Fibroblast of mammary gland (primary cell): ENCODE data around the gene TBC1D32.
A peak's percentile ranks its signal among the peaks of the same experiment; 100 is the strongest.
"Not testable (repeated sequence)": the region's sequence is repeated elsewhere in the genome, so short reads cannot be mapped to it uniquely, and the experiment has no call there.

Source experiments
- DNase-seq: peaks from one replicate; pipeline ENCODE4 v3.0.0-alpha.2; 2010; ENCODE audit warnings: low read depth
- H3K4me3 ChIP-seq: 2 replicates; pipeline ENCODE4 v1.5.1; 2011; ENCODE audit warnings: low read depth, mild to moderate bottlenecking, low read length, moderate library complexity; ENCODE audit not compliant: control insufficient read depth
- CTCF ChIP-seq: conservative IDR thresholded peaks from 2 replicates; pipeline ENCODE4 v1.5.1; 2011; ENCODE audit warnings: low read depth, low read length, inconsistent platforms; ENCODE audit not compliant: control insufficient read depth, insufficient read depth

Gene TBC1D32

DNA sequence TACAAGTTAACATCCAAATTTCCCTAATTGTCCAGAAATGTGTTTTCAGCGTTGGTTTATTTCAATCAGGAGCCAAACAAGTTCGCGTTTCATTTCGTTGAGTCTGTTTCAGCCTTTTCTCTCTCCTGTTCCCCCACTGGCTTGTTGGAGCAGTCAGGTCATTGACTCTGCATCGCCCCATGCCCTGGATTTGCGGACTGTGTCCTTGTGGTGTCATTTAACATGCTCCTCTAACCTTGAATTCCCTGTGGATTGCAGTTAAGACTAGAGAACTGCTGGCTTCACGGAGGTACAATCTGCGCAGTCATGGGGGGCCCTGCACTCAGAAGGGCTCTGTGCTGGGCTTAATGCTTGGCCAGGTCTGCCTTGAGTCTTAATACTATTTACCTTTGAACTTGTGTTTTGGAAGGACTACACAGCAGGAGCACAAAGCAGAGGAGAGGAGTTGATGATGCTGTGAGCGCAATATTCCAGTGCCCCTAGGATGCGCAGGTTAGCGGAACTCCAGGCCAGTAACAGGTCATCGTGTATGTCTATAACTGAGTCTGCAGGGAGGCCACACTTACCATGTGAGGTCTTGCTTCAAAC is 5.5 kb upstream of the TBC1D32 start:
- no peak for TF ChIP-seq CTCF
- no peak for DNase-seq
- H3K4me3 ChIP-seq = no peak overlapping the region

GRCh38 chr6:121338956-121339355 is 4.7 kb upstream of the TBC1D32 start:
- DNase-seq = no peak
- no peak overlapping the region for H3K4me3 ChIP-seq
- no peak for TF ChIP-seq CTCF

- no peak overlapping the region for H3K4me3 ChIP-seq
- DNase-seq = no peak
- no peak for TF ChIP-seq CTCF
Measured at GRCh38 chr6:121338366-121338765, 4.1 kb upstream of the TBC1D32 start.

DNA sequence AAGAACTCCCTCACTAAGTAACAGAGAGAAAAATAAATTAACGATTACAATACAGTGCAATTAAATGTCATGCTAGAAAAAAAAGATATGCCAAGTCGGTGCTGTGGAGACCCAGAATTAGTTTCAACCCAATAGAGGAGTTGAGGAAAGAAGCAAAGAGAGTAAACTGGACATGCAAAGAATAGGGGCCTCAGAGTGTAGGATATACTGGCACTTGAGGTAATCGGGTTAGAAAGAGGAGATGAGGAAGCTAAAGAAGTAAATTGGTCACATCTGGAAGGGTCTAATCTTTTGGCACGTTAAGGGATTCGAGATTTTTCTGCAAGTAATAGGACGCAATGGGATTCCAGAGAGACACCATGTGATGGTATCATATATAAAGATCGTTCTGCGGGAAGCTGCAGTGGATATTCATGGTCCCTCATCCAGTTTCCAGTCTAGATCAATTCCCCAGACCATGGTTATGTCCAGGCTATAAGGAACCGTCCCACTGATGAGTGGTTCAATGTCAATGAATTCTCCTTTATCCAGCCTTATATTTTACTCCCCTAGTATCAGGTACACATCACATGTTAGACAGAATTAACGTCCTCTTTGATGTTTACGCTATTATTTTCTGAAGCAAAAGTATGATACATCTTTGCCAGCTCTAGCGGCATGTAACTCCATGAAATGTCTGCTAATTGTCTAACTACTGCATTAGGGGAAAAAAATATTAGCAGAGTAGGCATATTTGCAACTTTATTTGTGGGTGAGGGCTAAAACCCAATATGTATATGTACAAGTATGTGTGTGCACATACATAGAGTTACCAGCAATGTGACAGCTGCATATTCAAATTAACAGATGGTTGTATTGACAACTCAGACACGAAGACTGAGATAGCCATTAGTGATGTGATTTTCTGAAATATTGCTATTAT is 1.1 kb upstream of the TBC1D32 start:
- DNase-seq = peak; percentile 23
- TF ChIP-seq CTCF = no peak
- peak overlapping the region; percentile 81 for H3K4me3 ChIP-seq

- not testable (repeated sequence) for DNase-seq
- H3K4me3 ChIP-seq = peak overlapping the region; percentile 81
Measured at GRCh38 chr6:121333694-121334093, 586 bp downstream of the TBC1D32 start.

GRCh38 chr6:121333196-121333595 is 1.1 kb downstream of the TBC1D32 start:
- peak; percentile 2 for DNase-seq
- TF ChIP-seq CTCF = no peak
- no peak overlapping the region for H3K4me3 ChIP-seq

DNA sequence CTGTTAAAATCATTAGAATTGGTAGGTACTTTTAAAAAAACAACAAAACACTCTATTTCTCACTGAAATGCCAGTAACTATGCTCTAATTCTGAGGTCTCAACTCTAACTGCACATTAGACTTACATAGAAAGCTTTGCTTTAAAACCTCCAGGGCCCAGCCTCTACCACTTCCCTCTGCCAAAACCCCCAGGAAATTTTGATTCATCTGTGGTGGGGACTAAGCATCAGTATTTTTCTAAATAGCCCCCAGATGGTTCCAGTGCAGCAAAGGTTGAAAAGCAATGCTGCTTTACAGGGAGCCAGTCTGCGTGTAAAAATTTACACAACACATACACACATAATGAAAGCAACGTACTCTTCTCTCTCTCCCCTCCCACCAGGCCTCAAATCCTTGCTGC is 3.8 kb downstream of the TBC1D32 start:
- TF ChIP-seq CTCF = no peak
- H3K4me3 ChIP-seq = no peak overlapping the region
- no peak for DNase-seq
